ENCODE data around the gene CALY. TPM values are rescaled to one million over a fixed set of nuclear protein-coding genes. Genes with fewer than 3 reads are reported as not detected.

Gene CALY
- 1.8 TPM for total RNA-seq
- polyA plus RNA-seq = 1 to 10 TPM in 2 of 4 donors, under 1 TPM in 2; 0.76 to 1.3 (median 1.00) TPM

- H3K27me3 Mint-ChIP-seq = peaks cover 15% of the 10 kb centered on the region
- H3K36me3 Mint-ChIP-seq = no peaks in the 10 kb centered on the region
- peaks cover 0 to 7% (median 3%) of the 10 kb centered on the region in 4 donors for H3K4me1 Mint-ChIP-seq
- Histone ChIP-seq H3K36me3 (ENCODE audit: control insufficient read depth, insufficient read depth, low read length) (no peaks in the 10 kb centered on the region), H3K9me3 (ENCODE audit: control insufficient read depth in 2 of 2, low read length in 2 of 2) (no peaks in the 10 kb centered on the region), H3K4me3 (ENCODE audit: low read depth, low read length) (peak within 1 kb of the TSS; percentile 26), H3K27ac (ENCODE audit: insufficient read depth, low read length, poor library complexity, severe bottlenecking) (peak within 1 kb of the TSS; percentile 84), H3K27me3 (ENCODE audit: control insufficient read depth, insufficient read depth, low read length) (no peaks in the 10 kb centered on the region), H3K4me1 (ENCODE audit: control insufficient read depth, insufficient read depth, low read length, poor library complexity, severe bottlenecking) (peaks cover 32% of the 10 kb centered on the region)
- peak within 1 kb of the TSS in 2 of 3 donors; percentile 20 to 74 for H3K27ac Mint-ChIP-seq
- H3K9me3 Mint-ChIP-seq = no peaks in the 10 kb centered on the region
- DNase-seq (peak; percentile 85 to 91 (median 90)), ATAC-seq (ENCODE audit: low read depth in 2 of 2) (peak; percentile 65 to 69)
- H3K4me3 Mint-ChIP-seq = peak within 1 kb of the TSS in 3 of 4 donors; percentile 44 to 79 (median 77)
Observed at GRCh38 chr10:133336577-133337369, at the start of gene CALY. CALY (minus strand) TSS chr10:133336896; CDS start chr10:133328989, 7,907 bp downstream.

GRCh38 chr10:133385214-133385613, 48.5 kb upstream of the CALY start:
- Histone ChIP-seq H3K4me3 (ENCODE audit: low read depth, low read length) (no peak overlapping the region), H3K27me3 (ENCODE audit: control insufficient read depth, insufficient read depth, low read length) (no peaks in the 10 kb centered on the region), H3K36me3 (ENCODE audit: control insufficient read depth, insufficient read depth, low read length) (no peaks in the 10 kb centered on the region), H3K27ac (ENCODE audit: insufficient read depth, low read length, poor library complexity, severe bottlenecking) (no peak overlapping the region), H3K9me3 (ENCODE audit: control insufficient read depth in 2 of 2, low read length in 2 of 2) (no peaks in the 10 kb centered on the region), H3K4me1 (ENCODE audit: control insufficient read depth, insufficient read depth, low read length, poor library complexity, severe bottlenecking) (peaks cover 17% of the 10 kb centered on the region)
- Mint-ChIP-seq H3K4me3 (peak overlapping the region in 1 of 4 donors; percentile 69), H3K4me1 (peaks cover 11 to 37% (median 19%) of the 10 kb centered on the region in 4 donors), H3K27ac (no peak overlapping the region), H3K9me3 (peaks cover 0 to 2% (median 0%) of the 10 kb centered on the region in 7 donors), H3K36me3 (peaks cover 5% of the 10 kb centered on the region), H3K27me3 (peaks cover 6% of the 10 kb centered on the region)
- ATAC-seq (ENCODE audit: low read depth in 2 of 2) (no peak), DNase-seq (no peak)

- ATAC-seq (ENCODE audit: low read depth in 2 of 2) = no peak
- Mint-ChIP-seq H3K27me3 (peaks cover 6% of the 10 kb centered on the region), H3K4me1 (peaks cover 9 to 28% (median 13%) of the 10 kb centered on the region in 4 donors), H3K27ac (no peak overlapping the region), H3K9me3 (peaks cover 0 to 2% (median 0%) of the 10 kb centered on the region in 7 donors), H3K36me3 (peaks cover 5% of the 10 kb centered on the region), H3K4me3 (peak overlapping the region in 1 of 4 donors; percentile 25)
- peaks cover 15% of the 10 kb centered on the region for H3K4me1 ChIP-seq (ENCODE audit: control insufficient read depth, insufficient read depth, low read length, poor library complexity, severe bottlenecking)
- no peaks in the 10 kb centered on the region for H3K27me3 ChIP-seq (ENCODE audit: control insufficient read depth, insufficient read depth, low read length)
- no peaks in the 10 kb centered on the region for H3K9me3 ChIP-seq (ENCODE audit: control insufficient read depth in 2 of 2, low read length in 2 of 2)
- no peak overlapping the region for H3K4me3 ChIP-seq (ENCODE audit: low read depth, low read length)
- no peak overlapping the region for H3K27ac ChIP-seq (ENCODE audit: insufficient read depth, low read length, poor library complexity, severe bottlenecking)
- DNase-seq = no peak
- no peaks in the 10 kb centered on the region for H3K36me3 ChIP-seq (ENCODE audit: control insufficient read depth, insufficient read depth, low read length)
Observed at GRCh38 chr10:133384071-133384470, 47.4 kb upstream of the CALY start.

- H3K4me3 ChIP-seq (ENCODE audit: low read depth, low read length) = no peak overlapping the region
- Mint-ChIP-seq H3K36me3 (peaks cover 5% of the 10 kb centered on the region), H3K4me1 (peaks cover 5 to 23% (median 11%) of the 10 kb centered on the region in 4 donors), H3K27me3 (peaks cover 6% of the 10 kb centered on the region), H3K27ac (no peak overlapping the region), H3K4me3 (peak overlapping the region in 1 of 4 donors; percentile 51), H3K9me3 (peaks cover 0 to 2% (median 0%) of the 10 kb centered on the region in 7 donors)
- H3K27me3 ChIP-seq (ENCODE audit: control insufficient read depth, insufficient read depth, low read length) = no peaks in the 10 kb centered on the region
- no peaks in the 10 kb centered on the region for H3K36me3 ChIP-seq (ENCODE audit: control insufficient read depth, insufficient read depth, low read length)
- H3K27ac ChIP-seq (ENCODE audit: insufficient read depth, low read length, poor library complexity, severe bottlenecking) = no peak overlapping the region
- H3K4me1 ChIP-seq (ENCODE audit: control insufficient read depth, insufficient read depth, low read length, poor library complexity, severe bottlenecking) = peaks cover 10% of the 10 kb centered on the region
- no peak for ATAC-seq (ENCODE audit: low read depth in 2 of 2)
- no peak for DNase-seq
- H3K9me3 ChIP-seq (ENCODE audit: control insufficient read depth in 2 of 2, low read length in 2 of 2) = no peaks in the 10 kb centered on the region
Observed at GRCh38 chr10:133383551-133383950, 46.9 kb upstream of the CALY start.

GRCh38 chr10:133381036-133381435, 44.3 kb upstream of the CALY start:
- Histone ChIP-seq H3K4me1 (ENCODE audit: control insufficient read depth, insufficient read depth, low read length, poor library complexity, severe bottlenecking) (peaks cover 14% of the 10 kb centered on the region), H3K27ac (ENCODE audit: insufficient read depth, low read length, poor library complexity, severe bottlenecking) (no peak overlapping the region), H3K36me3 (ENCODE audit: control insufficient read depth, insufficient read depth, low read length) (no peaks in the 10 kb centered on the region), H3K4me3 (ENCODE audit: low read depth, low read length) (no peak overlapping the region), H3K27me3 (ENCODE audit: control insufficient read depth, insufficient read depth, low read length) (no peaks in the 10 kb centered on the region), H3K9me3 (ENCODE audit: control insufficient read depth in 2 of 2, low read length in 2 of 2) (no peaks in the 10 kb centered on the region)
- peak overlapping the region in 3 of 4 donors; percentile 72 to 89 (median 84) for H3K4me3 Mint-ChIP-seq
- DNase-seq (no peak), ATAC-seq (ENCODE audit: low read depth in 2 of 2) (no peak)
- H3K36me3 Mint-ChIP-seq = peaks cover 5% of the 10 kb centered on the region
- peaks cover under 1 to 15% (median 9%) of the 10 kb centered on the region in 4 donors for H3K4me1 Mint-ChIP-seq
- peaks cover 0 to 2% (median 0%) of the 10 kb centered on the region in 7 donors for H3K9me3 Mint-ChIP-seq
- H3K27ac Mint-ChIP-seq = peak overlapping the region in 1 of 3 donors; percentile 23
- H3K27me3 Mint-ChIP-seq = peaks cover 6% of the 10 kb centered on the region

GRCh38 chr10:133379801-133380666, 43.3 kb upstream of the CALY start:
- Mint-ChIP-seq H3K27ac (peak overlapping the region in 2 of 3 donors; percentile 23 to 36), H3K9me3 (peaks cover 0 to 2% (median 0%) of the 10 kb centered on the region in 7 donors), H3K4me3 (peak overlapping the region; percentile 72 to 89 (median 80)), H3K27me3 (peaks cover 6% of the 10 kb centered on the region), H3K36me3 (peaks cover 5% of the 10 kb centered on the region), H3K4me1 (peaks cover 0 to 15% (median 9%) of the 10 kb centered on the region in 4 donors)
- no peaks in the 10 kb centered on the region for H3K27me3 ChIP-seq (ENCODE audit: control insufficient read depth, insufficient read depth, low read length)
- DNase-seq = peak in 1 of 3 donors; percentile 2
- ATAC-seq (ENCODE audit: low read depth in 2 of 2) = no peak
- no peaks in the 10 kb centered on the region for H3K9me3 ChIP-seq (ENCODE audit: control insufficient read depth in 2 of 2, low read length in 2 of 2)
- H3K4me3 ChIP-seq (ENCODE audit: low read depth, low read length) = no peak overlapping the region
- no peaks in the 10 kb centered on the region for H3K36me3 ChIP-seq (ENCODE audit: control insufficient read depth, insufficient read depth, low read length)
- H3K27ac ChIP-seq (ENCODE audit: insufficient read depth, low read length, poor library complexity, severe bottlenecking) = peak overlapping the region; percentile 51
- H3K4me1 ChIP-seq (ENCODE audit: control insufficient read depth, insufficient read depth, low read length, poor library complexity, severe bottlenecking) = peaks cover 14% of the 10 kb centered on the region

GRCh38 chr10:133379152-133379800, 42.6 kb upstream of the CALY start, which contains the start of gene PAOX:
PAOX (plus strand) TSS chr10:133379262; CDS start chr10:133379317, 55 bp downstream.
- ATAC-seq (ENCODE audit: low read depth in 2 of 2) = peak; percentile 36 to 38
- Mint-ChIP-seq H3K9me3 (peaks cover 0 to 2% (median 0%) of the 10 kb centered on the region in 7 donors), H3K4me1 (peaks cover 0 to 15% (median 7%) of the 10 kb centered on the region in 4 donors), H3K27ac (peak within 1 kb of the TSS; percentile 12 to 75 (median 38)), H3K27me3 (peaks cover 6% of the 10 kb centered on the region), H3K36me3 (peaks cover 2% of the 10 kb centered on the region), H3K4me3 (peak within 1 kb of the TSS; percentile 77 to 88 (median 87))
- Histone ChIP-seq H3K27me3 (ENCODE audit: control insufficient read depth, insufficient read depth, low read length) (no peaks in the 10 kb centered on the region), H3K27ac (ENCODE audit: insufficient read depth, low read length, poor library complexity, severe bottlenecking) (peak within 1 kb of the TSS; percentile 71), H3K4me3 (ENCODE audit: low read depth, low read length) (peak within 1 kb of the TSS; percentile 64), H3K4me1 (ENCODE audit: control insufficient read depth, insufficient read depth, low read length, poor library complexity, severe bottlenecking) (peaks cover 14% of the 10 kb centered on the region), H3K36me3 (ENCODE audit: control insufficient read depth, insufficient read depth, low read length) (no peaks in the 10 kb centered on the region), H3K9me3 (ENCODE audit: control insufficient read depth in 2 of 2, low read length in 2 of 2) (no peaks in the 10 kb centered on the region)
- DNase-seq = peak; percentile 57 to 65 (median 62)
